HEK293 (cell line): ENCODE results near the gene PNPLA5.

Source experiments
- CTCF ChIA-PET: fragments of 350-600 bp; formaldehyde crosslinking; extraction: SDS; loops from one replicate; lab custom pipeline; 2021; ENCODE audit warnings: antibody characterized with exemption; lab: Yijun Ruan, JAX
- POLR2A ChIA-PET: fragments of 300-600 bp; formaldehyde crosslinking; extraction: SDS; loops from one replicate; lab custom pipeline; 2020; ENCODE audit warnings: antibody characterized with exemption, inconsistent platforms; lab: Yijun Ruan, JAX
- H3K27ac ChIP-seq: fragments of 200-500 bp; sonication (Bioruptor generic); 2 replicates; pipeline ENCODE4 v1.5.1; 2014; ENCODE audit warnings: low read depth, low read length, control low read depth, inconsistent platforms; ENCODE audit errors: extremely low read depth
- H3K36me3 ChIP-seq, 2 experiments: fragments of 200-500 bp in 1 of 2; sonication (Bioruptor generic) in 1 of 2; 1 replicate in 1 of 2; 2 replicates in 1 of 2; pipeline ENCODE4 v1.5.1; 2014 to 2017; ENCODE audit warnings: inconsistent platforms in 2 of 2, low read length in 2 of 2; ENCODE audit not compliant: control insufficient read depth in 2 of 2, insufficient read depth in 1 of 2
- H3K4me1 ChIP-seq: fragments of 200-500 bp; sonication (Bioruptor generic); 2 replicates; pipeline ENCODE4 v1.5.1; 2014; ENCODE audit warnings: mild to moderate bottlenecking, low read length, inconsistent platforms; ENCODE audit not compliant: control insufficient read depth, insufficient read depth
- H3K4me3 ChIP-seq: 2 replicates; pipeline ENCODE4 v1.5.1; 2011; ENCODE audit warnings: low read depth, mild to moderate bottlenecking, control low read depth, low read length, moderate library complexity
- H3K9me3 ChIP-seq: fragments of 200-500 bp; sonication (Bioruptor generic); 2 replicates; pipeline ENCODE4 v1.5.1; 2014; ENCODE audit warnings: low read depth, low read length, inconsistent platforms; ENCODE audit not compliant: control insufficient read depth, insufficient read depth
- EGR2 ChIP-seq: fragments of 450-650 bp; formaldehyde crosslinking; IDR thresholded peaks from 2 replicates; pipeline ENCODE4 v1.5.1; 2016; ENCODE audit warnings: low read depth, missing biosample characterization, missing genetic modification characterization
- GLIS1 ChIP-seq: fragments of 450-650 bp; formaldehyde crosslinking; IDR thresholded peaks from 2 replicates; pipeline ENCODE4 v1.5.1; 2016; ENCODE audit warnings: missing biosample characterization, missing genetic modification characterization
- GLIS2 ChIP-seq: fragments of 450-650 bp; formaldehyde crosslinking; IDR thresholded peaks from 2 replicates; pipeline ENCODE4 v1.5.1; 2016; ENCODE audit warnings: missing biosample characterization, missing genetic modification characterization
- HIC1 ChIP-seq: fragments of 450-650 bp; formaldehyde crosslinking; IDR thresholded peaks from 2 replicates; pipeline ENCODE4 v1.5.1; 2016; ENCODE audit warnings: missing biosample characterization, missing genetic modification characterization
- IKZF3 ChIP-seq: fragments of 450-650 bp; IDR thresholded peaks from 2 replicates; pipeline ENCODE4 v1.5.0; 2018; ENCODE audit warnings: missing biosample characterization, mild to moderate bottlenecking, missing genetic modification characterization, moderate library complexity
- KLF10 ChIP-seq: fragments of 450-650 bp; IDR thresholded peaks from 2 replicates; pipeline ENCODE4 v1.5.1; 2018; ENCODE audit warnings: missing biosample characterization, mild to moderate bottlenecking, missing genetic modification characterization
- KLF17 ChIP-seq: fragments of 450-650 bp; formaldehyde crosslinking; IDR thresholded peaks from 2 replicates; pipeline ENCODE4 v1.5.1; 2016; ENCODE audit warnings: missing biosample characterization, missing genetic modification characterization
- KLF9 ChIP-seq: fragments of 450-650 bp; formaldehyde crosslinking; IDR thresholded peaks from 2 replicates; pipeline ENCODE4 v1.5.1; 2016; ENCODE audit warnings: missing biosample characterization, missing genetic modification characterization, low read depth
- PATZ1 ChIP-seq: fragments of 450-650 bp; formaldehyde crosslinking; IDR thresholded peaks from 2 replicates; pipeline ENCODE4 v1.5.1; 2016; ENCODE audit warnings: missing biosample characterization, missing genetic modification characterization
- ZBTB10 ChIP-seq: fragments of 450-650 bp; formaldehyde crosslinking; IDR thresholded peaks from 2 replicates; pipeline ENCODE4 v1.5.1; 2016; ENCODE audit warnings: missing biosample characterization, missing genetic modification characterization
- ZEB2 ChIP-seq: fragments of 450-650 bp; formaldehyde crosslinking; IDR thresholded peaks from 2 replicates; pipeline ENCODE4 v1.5.1; 2016; ENCODE audit warnings: missing biosample characterization, missing genetic modification characterization
- ZFP37 ChIP-seq: fragments of 450-650 bp; formaldehyde crosslinking; IDR thresholded peaks from 2 replicates; pipeline ENCODE4 v1.5.1; 2016; ENCODE audit warnings: missing biosample characterization, missing genetic modification characterization
- ZNF146 ChIP-seq: fragments of 450-650 bp; formaldehyde crosslinking; IDR thresholded peaks from 2 replicates; pipeline ENCODE4 v1.5.1; 2016; ENCODE audit warnings: missing biosample characterization, missing genetic modification characterization
- ZNF239 ChIP-seq: fragments of 450-650 bp; formaldehyde crosslinking; IDR thresholded peaks from 2 replicates; pipeline ENCODE4 v1.5.1; 2016; ENCODE audit warnings: missing biosample characterization, missing genetic modification characterization
- ZNF24 ChIP-seq: fragments of 450-650 bp; formaldehyde crosslinking; IDR thresholded peaks from 2 replicates; pipeline ENCODE4 v1.5.1; 2016; ENCODE audit warnings: missing biosample characterization, missing genetic modification characterization
- ZNF571 ChIP-seq: fragments of 450-650 bp; formaldehyde crosslinking; IDR thresholded peaks from 2 replicates; pipeline ENCODE4 v1.5.0; 2017; ENCODE audit warnings: missing biosample characterization, missing genetic modification characterization
- ZNF585B ChIP-seq: fragments of 450-650 bp; formaldehyde crosslinking; IDR thresholded peaks from 2 replicates; pipeline ENCODE4 v1.5.1; 2016; ENCODE audit warnings: missing biosample characterization, missing genetic modification characterization
- ZNF623 ChIP-seq: fragments of 450-650 bp; formaldehyde crosslinking; IDR thresholded peaks from 2 replicates; pipeline ENCODE4 v1.5.1; 2016; ENCODE audit warnings: missing biosample characterization, missing genetic modification characterization
- ZNF654 ChIP-seq: fragments of 450-650 bp; formaldehyde crosslinking; IDR thresholded peaks from 2 replicates; pipeline ENCODE4 v1.5.1; 2016; ENCODE audit warnings: low read depth, missing biosample characterization, missing genetic modification characterization
- ZNF660 ChIP-seq: fragments of 450-650 bp; IDR thresholded peaks from 2 replicates; pipeline ENCODE4 v1.5.1; 2018; ENCODE audit warnings: missing biosample characterization, mild to moderate bottlenecking, missing genetic modification characterization
- ZNF76 ChIP-seq: fragments of 450-650 bp; formaldehyde crosslinking; IDR thresholded peaks from 2 replicates; pipeline ENCODE4; 2016; ENCODE audit warnings: low read depth, missing biosample characterization, missing genetic modification characterization, borderline replicate concordance
- ZNF843 ChIP-seq: fragments of 450-650 bp; formaldehyde crosslinking; IDR thresholded peaks from 2 replicates; pipeline ENCODE4 v1.5.1; 2016; ENCODE audit warnings: missing biosample characterization, missing genetic modification characterization
- ZSCAN5A ChIP-seq: fragments of 450-650 bp; formaldehyde crosslinking; IDR thresholded peaks from 2 replicates; pipeline ENCODE4 v1.5.1; 2016; ENCODE audit warnings: missing biosample characterization, missing genetic modification characterization

Gene PNPLA5

GRCh38 chr22:43885319-43885671 is 6.5 kb downstream of the PNPLA5 start:
- Histone ChIP-seq H3K36me3 (no peaks in the 10 kb centered on the region), H3K27ac (no peak overlapping the region), H3K9me3 (no peaks in the 10 kb centered on the region), H3K4me1 (no peaks in the 10 kb centered on the region), H3K4me3 (no peak overlapping the region)
- peak; percentile 5; the same call in 1 of the 2 replicates for TF ChIP-seq GLIS2 (tag by site-specific recombination)
- peak; percentile 99 for TF ChIP-seq ZNF623 (tag by site-specific recombination)
- 0 out of 2 replicates have a peak, but pooled peaks have one; percentile 17 for TF ChIP-seq ZNF76 (tag by site-specific recombination)
- TF ChIP-seq ZNF585B: no peak
- peak; percentile 55 for TF ChIP-seq EGR2 (tag by site-specific recombination)
- CTCF ChIA-PET: interaction anchor here (0.6 to 4.6 kb wide), 41 partner anchors 9 to 740 kb away, joined by 3 to 109 read pairs (median 4); no protein-coding TSS in a partner anchor
- POLR2A ChIA-PET: interaction anchor here (0.6 to 0.8 kb wide), 2 partner anchors 15 to 79 kb away, joined by 5 read pairs; no protein-coding TSS in a partner anchor

GRCh38 chr22:43884600-43885318 is 7.1 kb downstream of the PNPLA5 start:
- ChIA-PET POLR2A (interaction anchor here (0.6 to 0.8 kb wide), 3 partner anchors 16 to 93 kb away, joined by 3 to 5 read pairs (median 5); no protein-coding TSS in a partner anchor), CTCF (interaction anchor here (0.6 to 4.6 kb wide), 48 partner anchors 9 to 947 kb away, joined by 3 to 109 read pairs (median 4); partner anchors contain the start of gene PNPLA3)
- H3K27ac ChIP-seq: no peak overlapping the region
- no peaks in the 10 kb centered on the region for H3K9me3 ChIP-seq
- no peaks in the 10 kb centered on the region for H3K4me1 ChIP-seq
- no peak overlapping the region for H3K4me3 ChIP-seq
- H3K36me3 ChIP-seq: no peaks in the 10 kb centered on the region
- TF ChIP-seq ZNF654 (peak; percentile 55), HIC1 (tag by site-specific recombination) (no peak), ZNF660 (no peak), ZSCAN5A (no peak), KLF17 (tag by site-specific recombination) (no peak), PATZ1 (no peak), ZBTB10 (tag by site-specific recombination) (0 out of 2 replicates have a peak, but pooled peaks have one; percentile 47), GLIS1 (tag by site-specific recombination) (no peak), ZFP37 (no peak), ZNF24 (no peak), ZNF843 (tag by site-specific recombination) (no peak), KLF10 (tag by site-specific recombination) (no peak), IKZF3 (tag by site-specific recombination) (0 out of 2 replicates have a peak, but pooled peaks have one; percentile 42), KLF9 (tag by site-specific recombination) (0 out of 2 replicates have a peak, but pooled peaks have one; percentile 32), ZNF571 (tag by site-specific recombination) (no peak), ZNF239 (no peak), ZEB2 (tag by site-specific recombination) (no peak), ZNF146 (tag by site-specific recombination) (no peak), GLIS2 (tag by site-specific recombination) (peak; percentile 10; the same call in 1 of the 2 replicates)
